K562 (cell line): ENCODE data around the gene TICAM1. TPM values are rescaled to one million over a fixed set of nuclear protein-coding genes. Genes with fewer than 3 reads are reported as not detected.
A peak's percentile ranks its signal among the peaks of the same experiment; 100 is the strongest.

Experiments
- CCNT2 ChIP-seq: IDR thresholded peaks from 2 replicates; pipeline ENCODE4 v1.6.1; 2011; ENCODE audit warnings: borderline replicate concordance, low read depth, mild to moderate bottlenecking, moderate library complexity, mixed read lengths, low read length; ENCODE audit not compliant: insufficient read length; ENCODE audit errors: extremely low read depth
- CHD1 ChIP-seq: fragments of 200-600 bp; sonication (generic); IDR thresholded peaks from one replicate; pipeline ENCODE4 v1.6.1; 2012; ENCODE audit warnings: mild to moderate bottlenecking, moderate library complexity, low read length, inconsistent platforms
- CTCF ChIP-seq, 3 experiments: IDR thresholded peaks in 2 of 3; conservative IDR thresholded peaks in 1 of 3; 2 replicates each; pipeline ENCODE4 v1.5.1; 2011 to 2012; ENCODE audit warnings: low read length in 3 of 3, mild to moderate bottlenecking in 3 of 3, control low read depth in 2 of 3, improper control_type of control experiment in 1 of 3, inconsistent platforms in 1 of 3, low read depth in 1 of 3, mixed read lengths in 1 of 3, moderate library complexity in 1 of 3; ENCODE audit not compliant: insufficient read depth in 2 of 3
- CUX1 ChIP-seq: fragments of 200-800 bp; sonication (Bioruptor generic); IDR thresholded peaks from 2 replicates; pipeline ENCODE4 v1.6.1; 2016; ENCODE audit warnings: missing genetic modification characterization, missing compliant biosample characterization
- ETV1 ChIP-seq: fragments of 450-650 bp; conservative IDR thresholded peaks from 2 replicates; pipeline ENCODE4 v1.6.1; 2016; ENCODE audit warnings: missing genetic modification characterization, control low read depth, low read depth, missing compliant biosample characterization
- HDAC1 ChIP-seq, 2 experiments: fragments of 450-650 bp; IDR thresholded peaks; 2 replicates each; pipeline ENCODE4 v1.6.1; 2016 to 2017; ENCODE audit warnings: inconsistent platforms in 1 of 2, mild to moderate bottlenecking in 1 of 2, moderate library complexity in 1 of 2
- KLF16 ChIP-seq: IDR thresholded peaks from 2 replicates; pipeline ENCODE4 v1.6.1; 2016; ENCODE audit warnings: antibody characterized with exemption
- KLF6 ChIP-seq: fragments of 250-450 bp; sonication (Bioruptor Pico); IDR thresholded peaks from 2 replicates; pipeline ENCODE4 v1.4.0; 2020; ENCODE audit warnings: mild to moderate bottlenecking, moderate library complexity, borderline replicate concordance
- MTA3 ChIP-seq: fragments of 450-650 bp; formaldehyde crosslinking; IDR thresholded peaks from 2 replicates; pipeline ENCODE4 v1.6.1; 2017; ENCODE audit warnings: mild to moderate bottlenecking, borderline replicate concordance
- MYNN ChIP-seq, 2 experiments: sonication (generic); formaldehyde crosslinking in 1 of 2; IDR thresholded peaks; 2 replicates each; pipeline versions ENCODE4 v1.5.0 to v1.6.1; 2016 to 2020; ENCODE audit warnings: antibody characterized with exemption in 1 of 2, missing genetic modification reagents in 1 of 2
- PRMT5 ChIP-seq: sonication (generic); formaldehyde crosslinking; IDR thresholded peaks from 2 replicates; pipeline ENCODE4 v1.5.0; 2020; ENCODE audit warnings: missing genetic modification reagents
- STAT6 ChIP-seq: sonication (generic); formaldehyde crosslinking; IDR thresholded peaks from 2 replicates; pipeline ENCODE4 v1.8.1; 2023; ENCODE audit warnings: mild to moderate bottlenecking, missing genetic modification reagents
- ZNF444 ChIP-seq: fragments of 250-450 bp; sonication (Bioruptor Pico); IDR thresholded peaks from 2 replicates; pipeline ENCODE4 v1.4.0; 2020; ENCODE audit warnings: mild to moderate bottlenecking, moderate library complexity
- ZNF583 ChIP-seq: fragments of 250-450 bp; sonication (Bioruptor Pico); IDR thresholded peaks from 2 replicates; pipeline ENCODE4 v1.4.0; 2020
- ZNF639 ChIP-seq, 2 experiments: fragments of 200-800 bp in 1 of 2; sonication (Bioruptor generic) in 1 of 2; sonication (generic) in 1 of 2; formaldehyde crosslinking in 1 of 2; IDR thresholded peaks in 1 of 2; conservative IDR thresholded peaks in 1 of 2; 2 replicates each; pipeline versions ENCODE4 v1.5.0 to v1.6.1; 2016 to 2020; ENCODE audit warnings: missing compliant biosample characterization in 1 of 2, missing genetic modification characterization in 1 of 2, missing genetic modification reagents in 1 of 2
- polyA plus RNA-seq, 8 experiments: library from polyadenylated mRNA; depleted of rRNA in 4 of 8; stranded (reverse) in 5 of 8; unstranded in 3 of 8; fragments of >200 nt; fragmentation: Nextera tagmentation in 2 of 8; fragmentation: Illumina TruSeq in 1 of 8; extraction: Ambion mirVana in 2 of 8; extraction: Trizol in 1 of 8; gene quantifications; 2 replicates each; pipeline versions ENCODE4 v1.2.1 to v1.2.3, GENCODE V29; 2011 to 2014; ENCODE audit warnings: inconsistent platforms in 1 of 8, missing spikeins in 1 of 8
- total RNA-seq, 7 experiments: library from RNA; depleted of rRNA in 6 of 7; stranded (reverse); fragments of >200 nt in 6 of 7; fragmentation: Illumina TruSeq in 2 of 7; extraction: Trizol in 2 of 7; gene quantifications; 2 replicates each; pipeline versions ENCODE4 v1.2.1 to v1.2.3, GENCODE V29; 2011 to 2021; ENCODE audit warnings: low replicate concordance in 1 of 7

The TICAM1 gene
- total and polyA plus RNA-seq, 9 of the 15 experiments (the other 6 are each of a cell fraction or from before 2014, with no cell fraction given) = 0.07 to 11.6 (median 1.5) TPM

GRCh38 chr19:4870025-4870700 lies 38.7 kb upstream of the TICAM1 start (continued):
- TF ChIP-seq PRMT5 (CRISPR knock-in tag) = no peak
- TF ChIP-seq CUX1 (CRISPR knock-in tag) = no peak
- TF ChIP-seq CHD1 = no peak
- 0 out of 4 replicates have a peak, but pooled peaks of 1 of the 2 experiments have one; percentile 35 for TF ChIP-seq ZNF639 (CRISPR knock-in tag; conservative IDR thresholded peaks at IDR 0.05 in 1 of 2, IDR thresholded peaks at IDR 0.05 in 1 of 2)
- no peak for TF ChIP-seq MYNN (IDR thresholded peaks at IDR 0.05)
- TF ChIP-seq MYNN (CRISPR knock-in tag; IDR thresholded peaks at IDR 0.05) = no peak
- TF ChIP-seq ZNF583 (CRISPR knock-in tag) = no peak
- peak; percentile 94 to 96 for TF ChIP-seq HDAC1 (IDR thresholded peaks at IDR 0.05)
- TF ChIP-seq STAT6 (CRISPR knock-in tag) = no peak
- no peak for TF ChIP-seq CTCF (IDR thresholded peaks at IDR 0.05 in 2 of 3, conservative IDR thresholded peaks at IDR 0.05 in 1 of 3; ENCODE audit: insufficient read depth in 2 of 3, low read depth in 1 of 3, low read length in 3 of 3)
- peak; percentile 64; the same call in 1 of the 2 replicates for TF ChIP-seq KLF6 (CRISPR knock-in tag)
- no peak for TF ChIP-seq ZNF444 (CRISPR knock-in tag)
- peak; percentile 5; the same call in 1 of the 2 replicates for TF ChIP-seq KLF16
- peak; percentile 51; the same call in 1 of the 2 replicates for TF ChIP-seq MTA3
- peak; percentile 97 for TF ChIP-seq ETV1 (tag)
- peak; percentile 40 for TF ChIP-seq CCNT2
